B cell (primary cell): Measurements from ENCODE around the gene KATNAL2. TPM values are rescaled to one million over a fixed set of nuclear protein-coding genes. Genes with fewer than 3 reads are reported as not detected.
"Not testable (repeated sequence)": the region's sequence is repeated elsewhere in the genome, so short reads cannot be mapped to it uniquely, and the experiment has no call there.

Source experiments
- ATAC-seq: fragments of 200-7000 bp; cut with Tn5 transposase; one replicate; pipeline ENCODE4 v1.10.0; 2021; ENCODE audit warnings: low read depth, mild to moderate bottlenecking, moderate number of reproducible peaks, moderate library complexity
- CTCF ChIA-PET: fragments of 350-600 bp; sonication (Branson Sonifier 250); formaldehyde crosslinking; loops from one replicate; lab custom pipeline; 2021; ENCODE audit warnings: antibody characterized with exemption, inconsistent platforms; lab: Charles Lee
- POLR2A ChIA-PET: fragments of 350-600 bp; sonication (Branson Sonifier 250); formaldehyde crosslinking; loops from one replicate; lab custom pipeline; 2021; ENCODE audit warnings: antibody characterized with exemption; lab: Charles Lee
- DNase-seq: peaks from one replicate; pipeline ENCODE4 v3.0.0; 2013
- H2AFZ ChIP-seq: 2 replicates; pipeline ENCODE4 v1.6.1; 2012; ENCODE audit warnings: mild to moderate bottlenecking, low read depth, low read length; ENCODE audit not compliant: insufficient read depth, poor library complexity, severe bottlenecking
- H3K27ac ChIP-seq, 2 donors: 1 replicate in 1 of 2; 2 replicates in 1 of 2; pipeline ENCODE4 v1.5.1; 2012 to 2013; ENCODE audit warnings: low read length in 2 of 2, mild to moderate bottlenecking in 2 of 2, moderate library complexity in 1 of 2
- H3K27me3 ChIP-seq, 4 experiments: fragments of 200-600 bp in 1 of 4; sonication (generic) in 1 of 4; replicated peaks in 1 of 4; 1 replicate in 2 of 4; 2 replicates in 2 of 4; pipeline versions ENCODE4 v1.6.1 to v1.7.0; 2013 to 2016; ENCODE audit warnings: low read length in 3 of 4, mild to moderate bottlenecking in 2 of 4, mixed read lengths in 1 of 4, moderate library complexity in 1 of 4; ENCODE audit not compliant: insufficient read depth in 4 of 4, control insufficient read depth in 3 of 4; ENCODE audit errors: control extremely low read depth in 1 of 4
- H3K36me3 ChIP-seq, 2 experiments: replicated peaks in 1 of 2; 1 replicate in 1 of 2; 2 replicates in 1 of 2; pipeline versions ENCODE4 v1.6.1 to v1.7.1; 2013; ENCODE audit warnings: low read length in 1 of 2; ENCODE audit not compliant: insufficient read depth in 2 of 2, control insufficient read depth in 1 of 2; ENCODE audit errors: control extremely low read depth in 1 of 2, extremely low read depth in 1 of 2
- H3K4me1 ChIP-seq, 2 donors: fragments of 200-600 bp in 1 of 2; sonication (generic) in 1 of 2; 1 replicate in 1 of 2; 2 replicates in 1 of 2; pipeline versions ENCODE4 v1.5.1 to v1.6.1; 2013 to 2017; ENCODE audit warnings: low read length in 2 of 2; ENCODE audit not compliant: control insufficient read depth in 2 of 2, insufficient read depth in 2 of 2
- H3K4me2 ChIP-seq: replicated peaks from 2 replicates; pipeline ENCODE3; 2012; ENCODE audit warnings: mild to moderate bottlenecking, low read depth, low read length; ENCODE audit not compliant: poor library complexity, severe bottlenecking
- H3K4me3 ChIP-seq, 5 experiments: fragments of 200-600 bp in 1 of 5; sonication (generic) in 1 of 5; 1 replicate in 3 of 5; 2 replicates in 2 of 5; pipeline versions ENCODE4 v1.5.1 to v1.7.0; 2011 to 2016; ENCODE audit warnings: low read length in 4 of 5, mild to moderate bottlenecking in 4 of 5, low read depth in 2 of 5, control low read depth in 1 of 5, moderate library complexity in 1 of 5; ENCODE audit not compliant: insufficient read depth in 1 of 5; ENCODE audit errors: control extremely low read depth in 1 of 5, extremely low read depth in 1 of 5
- H3K79me2 ChIP-seq: fragments of 200-600 bp; sonication (generic); one replicate; pipeline ENCODE4 v1.6.0; 2016; ENCODE audit warnings: low read length; ENCODE audit not compliant: control insufficient read depth, insufficient read depth
- H3K9ac ChIP-seq: fragments of 200-600 bp; sonication (generic); 2 replicates; pipeline ENCODE4 v1.6.1; 2017; ENCODE audit warnings: mild to moderate bottlenecking, low read length, moderate library complexity
- H3K9me3 ChIP-seq, 3 donors: one replicate each; pipeline versions ENCODE4 v1.6.1 to v1.7.1; 2013; ENCODE audit warnings: low read length in 2 of 3; ENCODE audit not compliant: control insufficient read depth in 2 of 3, insufficient read depth in 1 of 3; ENCODE audit errors: control extremely low read depth in 1 of 3
- H4K20me1 ChIP-seq: 2 replicates; pipeline ENCODE4 v1.6.0; 2012; ENCODE audit warnings: mild to moderate bottlenecking, low read length; ENCODE audit not compliant: insufficient read depth, control insufficient read depth, poor library complexity, severe bottlenecking
- H3K27ac Mint-ChIP-seq: one replicate; pipeline ENCODE4 v1.8.0; 2021; ENCODE audit warnings: mixed read lengths
- H3K27me3 Mint-ChIP-seq: one replicate; pipeline ENCODE4 v1.8.0; 2021; ENCODE audit warnings: mixed read lengths
- H3K4me1 Mint-ChIP-seq: one replicate; pipeline ENCODE4 v1.8.0; 2021; ENCODE audit warnings: mixed read lengths
- H3K4me3 Mint-ChIP-seq: one replicate; pipeline ENCODE4 v1.8.0; 2021; ENCODE audit warnings: mixed read lengths
- H3K9me3 Mint-ChIP-seq: one replicate; pipeline ENCODE4 v1.8.0; 2022; ENCODE audit warnings: mixed read lengths; ENCODE audit not compliant: insufficient read depth
- EZH2 ChIP-seq: IDR thresholded peaks from 2 replicates; pipeline ENCODE4 v1.6.1; 2012; ENCODE audit warnings: borderline replicate concordance, low read depth, mild to moderate bottlenecking, moderate library complexity, low read length; ENCODE audit not compliant: insufficient read depth, poor library complexity, severe bottlenecking
- WGBS: methylation state at CpG from one replicate; pipeline ENCODE4 v1.1.5; 2013; ENCODE audit warnings: missing lambda C conversion rate; ENCODE audit not compliant: insufficient coverage; 5-methylcytosine and 5-hydroxymethylcytosine counted together
- intact Hi-C: fragments of 100-400 bp; cut with micrococcal nuclease; formaldehyde crosslinking; loops from one replicate; pipeline ENCODE4 v1.10.0; 2022
- polyA plus RNA-seq: library from polyadenylated mRNA; depleted of rRNA; stranded (reverse); fragments of >200 nt; gene quantifications from 2 replicates; pipeline ENCODE4 v1.2.3, GENCODE V29; 2012
- total RNA-seq, 2 donors: library from RNA; stranded (reverse); fragments of 120-200 nt in 1 of 2; gene quantifications; 1 replicate in 1 of 2; 2 replicates in 1 of 2; pipeline versions ENCODE4 v1.2.3 to v1.2.4, GENCODE V29; 2013 to 2022
- TF ChIP-seq, protein P1 (sequence below): fragments of 200-600 bp; IDR thresholded peaks from one replicate; pipeline ENCODE4 v1.8.0; 2022; ENCODE audit warnings: antibody characterized with exemption, mild to moderate bottlenecking

KATNAL2 gene
- total and polyA plus RNA-seq, 2 donors (not counting 1 experiment from before 2014, with no cell fraction given): 1.3 to 3.1 TPM

DNA sequence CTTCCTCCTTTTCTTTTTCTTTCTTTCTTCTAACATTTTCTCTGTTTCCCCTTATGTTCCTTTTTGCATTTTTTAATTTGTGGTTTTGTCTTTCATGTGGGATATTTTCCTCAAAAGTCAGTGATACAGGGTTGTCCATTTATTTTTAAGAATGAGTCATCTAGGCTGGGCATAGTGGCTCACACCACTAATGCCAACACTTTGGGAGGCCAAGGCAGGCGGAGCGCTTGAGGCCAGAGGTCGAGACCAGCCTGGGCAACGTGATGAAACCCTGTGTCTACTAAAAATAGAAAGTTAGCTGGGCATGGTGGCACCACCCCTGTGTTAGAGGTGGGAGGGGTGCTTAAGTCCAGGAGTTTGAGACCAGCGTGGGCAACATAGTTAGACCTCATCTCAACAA, 35.8 kb downstream of the KATNAL2 start:
- H2AFZ ChIP-seq: no peak overlapping the region
- H3K27ac ChIP-seq: no peak overlapping the region
- no peaks in the 10 kb centered on the region for H4K20me1 ChIP-seq
- no peaks in the 10 kb centered on the region for H3K9me3 Mint-ChIP-seq
- no peaks in the 10 kb centered on the region for H3K79me2 ChIP-seq
- H3K27me3 Mint-ChIP-seq: no peaks in the 10 kb centered on the region
- H3K4me1 ChIP-seq: no peaks in the 10 kb centered on the region
- no peak overlapping the region for H3K4me2 ChIP-seq
- no peaks in the 10 kb centered on the region for H3K27me3 ChIP-seq
- no peak for DNase-seq
- H3K36me3 ChIP-seq: no peaks in the 10 kb centered on the region
- no peak for ATAC-seq
- no peak overlapping the region for H3K4me3 ChIP-seq
- no peaks in the 10 kb centered on the region for H3K4me1 Mint-ChIP-seq
- ChIA-PET CTCF (no interaction called here), POLR2A (no interaction called here)
- H3K27ac Mint-ChIP-seq: no peak overlapping the region
- no peak overlapping the region for H3K9ac ChIP-seq
- WGBS: 100% methylated on average over 3 of the region's 5 CpGs
- no peaks in the 10 kb centered on the region for H3K9me3 ChIP-seq
- H3K4me3 Mint-ChIP-seq: no peak overlapping the region
- no peak for TF ChIP-seq EZH2
- TF ChIP-seq, protein P1, sequence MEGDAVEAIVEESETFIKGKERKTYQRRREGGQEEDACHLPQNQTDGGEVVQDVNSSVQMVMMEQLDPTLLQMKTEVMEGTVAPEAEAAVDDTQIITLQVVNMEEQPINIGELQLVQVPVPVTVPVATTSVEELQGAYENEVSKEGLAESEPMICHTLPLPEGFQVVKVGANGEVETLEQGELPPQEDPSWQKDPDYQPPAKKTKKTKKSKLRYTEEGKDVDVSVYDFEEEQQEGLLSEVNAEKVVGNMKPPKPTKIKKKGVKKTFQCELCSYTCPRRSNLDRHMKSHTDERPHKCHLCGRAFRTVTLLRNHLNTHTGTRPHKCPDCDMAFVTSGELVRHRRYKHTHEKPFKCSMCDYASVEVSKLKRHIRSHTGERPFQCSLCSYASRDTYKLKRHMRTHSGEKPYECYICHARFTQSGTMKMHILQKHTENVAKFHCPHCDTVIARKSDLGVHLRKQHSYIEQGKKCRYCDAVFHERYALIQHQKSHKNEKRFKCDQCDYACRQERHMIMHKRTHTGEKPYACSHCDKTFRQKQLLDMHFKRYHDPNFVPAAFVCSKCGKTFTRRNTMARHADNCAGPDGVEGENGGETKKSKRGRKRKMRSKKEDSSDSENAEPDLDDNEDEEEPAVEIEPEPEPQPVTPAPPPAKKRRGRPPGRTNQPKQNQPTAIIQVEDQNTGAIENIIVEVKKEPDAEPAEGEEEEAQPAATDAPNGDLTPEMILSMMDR: no peak
- intact Hi-C loops: no loop called here

DNA sequence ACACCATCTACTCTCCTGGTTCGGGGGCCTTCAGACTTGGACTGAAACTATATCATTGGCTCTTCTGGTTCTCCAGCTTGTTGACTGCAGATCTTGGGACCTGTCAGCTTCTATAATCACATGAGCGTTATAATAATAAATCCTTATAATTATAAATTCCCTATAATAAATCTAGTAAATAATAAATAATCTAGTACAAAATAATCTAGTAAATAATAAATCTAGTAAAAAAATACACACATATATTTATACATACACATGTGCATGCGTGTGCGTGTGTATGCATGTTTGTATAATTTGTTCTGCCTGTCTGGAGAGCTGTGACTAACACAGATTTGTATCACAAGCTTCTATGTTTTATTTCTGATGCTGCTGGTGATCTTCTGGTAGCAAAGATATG, 40.8 kb downstream of the KATNAL2 start:
- Histone ChIP-seq H2AFZ (no peak overlapping the region), H3K9ac (no peak overlapping the region), H3K4me2 (no peak overlapping the region), H3K27ac (no peak overlapping the region), H3K36me3 (no peaks in the 10 kb centered on the region), H3K79me2 (no peaks in the 10 kb centered on the region), H3K4me1 (no peaks in the 10 kb centered on the region), H3K9me3 (no peaks in the 10 kb centered on the region), H3K4me3 (no peak overlapping the region), H4K20me1 (no peaks in the 10 kb centered on the region), H3K27me3 (no peaks in the 10 kb centered on the region)
- 33% methylated on average over 1 of the region's 4 CpGs for WGBS
- TF ChIP-seq, protein P1: no peak
- no peak for TF ChIP-seq EZH2
- no peaks in the 10 kb centered on the region for H3K4me1 Mint-ChIP-seq
- DNase-seq (no peak), ATAC-seq (no peak)
- H3K27ac Mint-ChIP-seq: no peak overlapping the region
- H3K27me3 Mint-ChIP-seq: no peaks in the 10 kb centered on the region
- ChIA-PET CTCF (no interaction called here), POLR2A (no interaction called here)
- no peak overlapping the region for H3K4me3 Mint-ChIP-seq
- intact Hi-C loops: no loop called here
- peaks cover 6% of the 10 kb centered on the region for H3K9me3 Mint-ChIP-seq

DNA sequence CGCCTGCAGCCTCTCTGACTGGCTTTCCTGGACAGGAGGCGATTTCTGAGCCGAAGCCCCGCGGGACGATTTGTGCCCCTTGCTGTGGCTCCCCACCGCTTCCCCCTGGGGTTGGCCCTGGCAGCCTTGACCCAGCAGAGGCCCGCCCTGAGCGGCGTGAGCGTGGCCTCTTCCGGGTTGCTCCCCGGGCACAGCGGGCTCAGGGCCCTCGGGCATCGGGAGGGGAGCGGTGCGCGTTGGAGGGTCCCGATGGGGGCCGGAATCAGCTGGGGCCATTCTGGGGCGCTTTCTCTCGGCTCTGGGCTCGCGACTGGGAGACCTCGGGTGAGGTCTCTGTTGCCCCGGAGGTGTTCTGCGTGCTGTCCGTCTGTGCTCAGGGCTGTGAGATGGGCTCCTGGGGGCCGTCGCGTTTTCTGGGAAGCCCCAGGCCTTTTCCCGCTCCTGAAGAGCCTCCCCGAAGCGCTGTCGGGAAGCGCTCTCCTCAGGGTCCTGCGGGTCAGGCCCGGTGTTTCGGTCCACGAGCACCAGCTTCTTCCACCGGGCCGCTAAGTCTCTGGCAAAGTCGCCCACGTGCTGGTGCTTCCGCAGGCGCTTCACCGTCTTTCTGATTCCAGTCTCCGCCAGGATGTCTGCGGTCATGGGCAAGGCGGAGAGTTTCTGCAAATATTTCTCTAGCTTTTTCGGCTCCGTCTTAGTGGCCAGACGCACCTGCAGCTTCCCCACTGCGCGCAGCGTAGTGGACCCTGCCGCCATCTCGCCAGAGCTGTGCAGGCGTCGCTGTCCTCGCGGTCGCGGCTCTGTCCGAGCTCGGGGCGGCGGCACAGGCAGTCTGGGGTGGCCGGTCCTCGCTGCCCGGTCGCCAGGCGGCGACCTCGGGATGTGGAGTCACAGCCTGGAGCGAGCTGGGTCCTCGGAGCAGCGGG, 46.5 kb downstream of the KATNAL2 start:
- H3K27ac Mint-ChIP-seq, POLR2A ChIA-PET, H3K4me1 Mint-ChIP-seq, H3K9me3 Mint-ChIP-seq, H3K27me3 Mint-ChIP-seq, H3K79me2 ChIP-seq, H3K27me3 ChIP-seq, H3K4me1 ChIP-seq, H3K9ac ChIP-seq, H3K4me2 ChIP-seq, H3K4me3 Mint-ChIP-seq, H3K36me3 ChIP-seq, CTCF ChIA-PET, DNase-seq, H3K4me3 ChIP-seq, intact Hi-C loops, H3K27ac ChIP-seq, H4K20me1 ChIP-seq, ATAC-seq, H2AFZ ChIP-seq, H3K9me3 ChIP-seq: not testable (repeated sequence)
- no CpG with 5 or more reads among the region's 79 CpGs for WGBS
